ENCODE data around the gene RGP1.

DNA sequence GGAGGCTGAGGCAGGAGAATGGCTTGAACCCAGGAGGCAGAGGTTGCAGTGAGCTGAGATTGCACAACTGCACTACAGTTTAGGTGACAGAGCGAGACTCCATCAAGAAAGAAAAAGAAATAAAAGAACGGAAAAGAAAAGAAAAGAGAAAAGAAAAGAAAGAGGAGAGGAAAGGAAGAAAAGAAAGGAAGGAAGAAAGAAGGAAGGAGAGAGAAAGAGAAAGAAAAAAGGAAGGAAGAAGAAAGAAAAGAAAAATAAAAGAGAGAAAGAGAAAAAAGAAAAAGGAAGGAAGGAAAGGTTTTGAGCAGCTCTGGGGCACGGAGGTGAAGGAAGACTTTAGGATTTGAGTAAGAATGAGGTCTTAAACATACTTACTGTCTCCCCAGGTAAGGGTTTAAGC is 35.5 kb upstream of the RGP1 start:
- TF ChIP-seq, protein P1, sequence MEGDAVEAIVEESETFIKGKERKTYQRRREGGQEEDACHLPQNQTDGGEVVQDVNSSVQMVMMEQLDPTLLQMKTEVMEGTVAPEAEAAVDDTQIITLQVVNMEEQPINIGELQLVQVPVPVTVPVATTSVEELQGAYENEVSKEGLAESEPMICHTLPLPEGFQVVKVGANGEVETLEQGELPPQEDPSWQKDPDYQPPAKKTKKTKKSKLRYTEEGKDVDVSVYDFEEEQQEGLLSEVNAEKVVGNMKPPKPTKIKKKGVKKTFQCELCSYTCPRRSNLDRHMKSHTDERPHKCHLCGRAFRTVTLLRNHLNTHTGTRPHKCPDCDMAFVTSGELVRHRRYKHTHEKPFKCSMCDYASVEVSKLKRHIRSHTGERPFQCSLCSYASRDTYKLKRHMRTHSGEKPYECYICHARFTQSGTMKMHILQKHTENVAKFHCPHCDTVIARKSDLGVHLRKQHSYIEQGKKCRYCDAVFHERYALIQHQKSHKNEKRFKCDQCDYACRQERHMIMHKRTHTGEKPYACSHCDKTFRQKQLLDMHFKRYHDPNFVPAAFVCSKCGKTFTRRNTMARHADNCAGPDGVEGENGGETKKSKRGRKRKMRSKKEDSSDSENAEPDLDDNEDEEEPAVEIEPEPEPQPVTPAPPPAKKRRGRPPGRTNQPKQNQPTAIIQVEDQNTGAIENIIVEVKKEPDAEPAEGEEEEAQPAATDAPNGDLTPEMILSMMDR (optimal IDR thresholded peaks at IDR 0.05 in 1 of 3, IDR thresholded peaks at IDR 0.05 in 1 of 3, conservative IDR thresholded peaks at IDR 0.05 in 1 of 3; ENCODE audit: extremely low read depth in 1 of 3, insufficient read depth in 2 of 3, low read length in 3 of 3) = no peak
- TF ChIP-seq EZH2 (IDR thresholded peaks at IDR 0.05; ENCODE audit: low read length) = no peak

Data from keratinocyte (primary cell).